Measurements from ENCODE around the gene EIPR1. TPM values are rescaled to one million over a fixed set of nuclear protein-coding genes. Genes with fewer than 3 reads are reported as not detected.

EIPR1 gene
- total and polyA plus RNA-seq, 2 of the 13 experiments (the other 11 are each of a cell fraction or from before 2014, with no cell fraction given) = 70.0 to 96.3 TPM

DNA sequence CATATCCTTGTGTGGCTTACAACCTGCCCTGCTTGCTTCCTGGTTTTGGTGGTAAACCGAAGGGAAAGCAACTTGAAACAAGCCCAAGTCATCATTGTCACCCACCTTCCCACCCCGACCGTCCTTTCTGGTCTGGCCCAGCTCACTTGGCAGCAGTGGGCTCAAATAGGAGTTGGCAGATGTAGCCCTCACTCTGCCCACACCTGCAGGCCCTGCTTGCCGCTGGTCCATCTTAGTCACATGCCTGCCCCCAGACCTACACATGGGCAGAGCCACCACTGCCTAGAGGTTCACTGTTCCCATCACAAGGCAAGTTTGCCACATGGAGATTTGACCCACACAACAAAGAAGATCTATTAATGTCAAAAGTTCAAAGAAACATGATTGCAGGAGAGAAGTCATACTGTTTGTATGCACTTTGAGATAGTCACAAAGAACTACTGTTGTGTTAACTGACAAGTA, 9.3 kb downstream of the EIPR1 start (continued):
- TF ChIP-seq, protein P1, sequence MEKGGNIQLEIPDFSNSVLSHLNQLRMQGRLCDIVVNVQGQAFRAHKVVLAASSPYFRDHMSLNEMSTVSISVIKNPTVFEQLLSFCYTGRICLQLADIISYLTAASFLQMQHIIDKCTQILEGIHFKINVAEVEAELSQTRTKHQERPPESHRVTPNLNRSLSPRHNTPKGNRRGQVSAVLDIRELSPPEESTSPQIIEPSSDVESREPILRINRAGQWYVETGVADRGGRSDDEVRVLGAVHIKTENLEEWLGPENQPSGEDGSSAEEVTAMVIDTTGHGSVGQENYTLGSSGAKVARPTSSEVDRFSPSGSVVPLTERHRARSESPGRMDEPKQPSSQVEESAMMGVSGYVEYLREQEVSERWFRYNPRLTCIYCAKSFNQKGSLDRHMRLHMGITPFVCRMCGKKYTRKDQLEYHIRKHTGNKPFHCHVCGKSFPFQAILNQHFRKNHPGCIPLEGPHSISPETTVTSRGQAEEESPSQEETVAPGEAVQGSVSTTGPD (CRISPR knock-in tag; IDR thresholded peaks at IDR 0.05) = no peak
- TF ChIP-seq, protein P2, sequence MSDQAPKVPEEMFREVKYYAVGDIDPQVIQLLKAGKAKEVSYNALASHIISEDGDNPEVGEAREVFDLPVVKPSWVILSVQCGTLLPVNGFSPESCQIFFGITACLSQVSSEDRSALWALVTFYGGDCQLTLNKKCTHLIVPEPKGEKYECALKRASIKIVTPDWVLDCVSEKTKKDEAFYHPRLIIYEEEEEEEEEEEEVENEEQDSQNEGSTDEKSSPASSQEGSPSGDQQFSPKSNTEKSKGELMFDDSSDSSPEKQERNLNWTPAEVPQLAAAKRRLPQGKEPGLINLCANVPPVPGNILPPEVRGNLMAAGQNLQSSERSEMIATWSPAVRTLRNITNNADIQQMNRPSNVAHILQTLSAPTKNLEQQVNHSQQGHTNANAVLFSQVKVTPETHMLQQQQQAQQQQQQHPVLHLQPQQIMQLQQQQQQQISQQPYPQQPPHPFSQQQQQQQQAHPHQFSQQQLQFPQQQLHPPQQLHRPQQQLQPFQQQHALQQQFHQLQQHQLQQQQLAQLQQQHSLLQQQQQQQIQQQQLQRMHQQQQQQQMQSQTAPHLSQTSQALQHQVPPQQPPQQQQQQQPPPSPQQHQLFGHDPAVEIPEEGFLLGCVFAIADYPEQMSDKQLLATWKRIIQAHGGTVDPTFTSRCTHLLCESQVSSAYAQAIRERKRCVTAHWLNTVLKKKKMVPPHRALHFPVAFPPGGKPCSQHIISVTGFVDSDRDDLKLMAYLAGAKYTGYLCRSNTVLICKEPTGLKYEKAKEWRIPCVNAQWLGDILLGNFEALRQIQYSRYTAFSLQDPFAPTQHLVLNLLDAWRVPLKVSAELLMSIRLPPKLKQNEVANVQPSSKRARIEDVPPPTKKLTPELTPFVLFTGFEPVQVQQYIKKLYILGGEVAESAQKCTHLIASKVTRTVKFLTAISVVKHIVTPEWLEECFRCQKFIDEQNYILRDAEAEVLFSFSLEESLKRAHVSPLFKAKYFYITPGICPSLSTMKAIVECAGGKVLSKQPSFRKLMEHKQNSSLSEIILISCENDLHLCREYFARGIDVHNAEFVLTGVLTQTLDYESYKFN (CRISPR knock-in tag; conservative IDR thresholded peaks at IDR 0.05) = 0 out of 2 replicates have a peak, but pooled peaks have one; percentile 44
- no peak for TF ChIP-seq TARDBP (CRISPR knock-in tag; IDR thresholded peaks at IDR 0.05)
- TF ChIP-seq SALL1 (CRISPR knock-in tag; IDR thresholded peaks at IDR 0.05) = peak; percentile 93
- TF ChIP-seq U2AF1 (optimal IDR thresholded peaks at IDR 0.05; ENCODE audit: low read depth, low read length) = peak; percentile 58
- TF ChIP-seq, protein P3, sequence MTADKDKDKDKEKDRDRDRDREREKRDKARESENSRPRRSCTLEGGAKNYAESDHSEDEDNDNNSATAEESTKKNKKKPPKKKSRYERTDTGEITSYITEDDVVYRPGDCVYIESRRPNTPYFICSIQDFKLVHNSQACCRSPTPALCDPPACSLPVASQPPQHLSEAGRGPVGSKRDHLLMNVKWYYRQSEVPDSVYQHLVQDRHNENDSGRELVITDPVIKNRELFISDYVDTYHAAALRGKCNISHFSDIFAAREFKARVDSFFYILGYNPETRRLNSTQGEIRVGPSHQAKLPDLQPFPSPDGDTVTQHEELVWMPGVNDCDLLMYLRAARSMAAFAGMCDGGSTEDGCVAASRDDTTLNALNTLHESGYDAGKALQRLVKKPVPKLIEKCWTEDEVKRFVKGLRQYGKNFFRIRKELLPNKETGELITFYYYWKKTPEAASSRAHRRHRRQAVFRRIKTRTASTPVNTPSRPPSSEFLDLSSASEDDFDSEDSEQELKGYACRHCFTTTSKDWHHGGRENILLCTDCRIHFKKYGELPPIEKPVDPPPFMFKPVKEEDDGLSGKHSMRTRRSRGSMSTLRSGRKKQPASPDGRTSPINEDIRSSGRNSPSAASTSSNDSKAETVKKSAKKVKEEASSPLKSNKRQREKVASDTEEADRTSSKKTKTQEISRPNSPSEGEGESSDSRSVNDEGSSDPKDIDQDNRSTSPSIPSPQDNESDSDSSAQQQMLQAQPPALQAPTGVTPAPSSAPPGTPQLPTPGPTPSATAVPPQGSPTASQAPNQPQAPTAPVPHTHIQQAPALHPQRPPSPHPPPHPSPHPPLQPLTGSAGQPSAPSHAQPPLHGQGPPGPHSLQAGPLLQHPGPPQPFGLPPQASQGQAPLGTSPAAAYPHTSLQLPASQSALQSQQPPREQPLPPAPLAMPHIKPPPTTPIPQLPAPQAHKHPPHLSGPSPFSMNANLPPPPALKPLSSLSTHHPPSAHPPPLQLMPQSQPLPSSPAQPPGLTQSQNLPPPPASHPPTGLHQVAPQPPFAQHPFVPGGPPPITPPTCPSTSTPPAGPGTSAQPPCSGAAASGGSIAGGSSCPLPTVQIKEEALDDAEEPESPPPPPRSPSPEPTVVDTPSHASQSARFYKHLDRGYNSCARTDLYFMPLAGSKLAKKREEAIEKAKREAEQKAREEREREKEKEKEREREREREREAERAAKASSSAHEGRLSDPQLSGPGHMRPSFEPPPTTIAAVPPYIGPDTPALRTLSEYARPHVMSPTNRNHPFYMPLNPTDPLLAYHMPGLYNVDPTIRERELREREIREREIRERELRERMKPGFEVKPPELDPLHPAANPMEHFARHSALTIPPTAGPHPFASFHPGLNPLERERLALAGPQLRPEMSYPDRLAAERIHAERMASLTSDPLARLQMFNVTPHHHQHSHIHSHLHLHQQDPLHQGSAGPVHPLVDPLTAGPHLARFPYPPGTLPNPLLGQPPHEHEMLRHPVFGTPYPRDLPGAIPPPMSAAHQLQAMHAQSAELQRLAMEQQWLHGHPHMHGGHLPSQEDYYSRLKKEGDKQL (CRISPR knock-in tag; IDR thresholded peaks at IDR 0.05; ENCODE audit: low read depth) = no peak
- TF ChIP-seq, protein P4, sequence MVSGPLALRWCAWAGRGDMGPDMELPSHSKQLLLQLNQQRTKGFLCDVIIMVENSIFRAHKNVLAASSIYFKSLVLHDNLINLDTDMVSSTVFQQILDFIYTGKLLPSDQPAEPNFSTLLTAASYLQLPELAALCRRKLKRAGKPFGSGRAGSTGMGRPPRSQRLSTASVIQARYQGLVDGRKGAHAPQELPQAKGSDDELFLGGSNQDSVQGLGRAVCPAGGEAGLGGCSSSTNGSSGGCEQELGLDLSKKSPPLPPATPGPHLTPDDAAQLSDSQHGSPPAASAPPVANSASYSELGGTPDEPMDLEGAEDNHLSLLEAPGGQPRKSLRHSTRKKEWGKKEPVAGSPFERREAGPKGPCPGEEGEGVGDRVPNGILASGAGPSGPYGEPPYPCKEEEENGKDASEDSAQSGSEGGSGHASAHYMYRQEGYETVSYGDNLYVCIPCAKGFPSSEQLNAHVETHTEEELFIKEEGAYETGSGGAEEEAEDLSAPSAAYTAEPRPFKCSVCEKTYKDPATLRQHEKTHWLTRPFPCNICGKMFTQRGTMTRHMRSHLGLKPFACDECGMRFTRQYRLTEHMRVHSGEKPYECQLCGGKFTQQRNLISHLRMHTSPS (CRISPR knock-in tag; IDR thresholded peaks at IDR 0.05; ENCODE audit: low read depth) = peak; percentile 75
- TF ChIP-seq ZNF251 (CRISPR knock-in tag; IDR thresholded peaks at IDR 0.05) = no peak
- no peak for TF ChIP-seq SETDB1 (CRISPR knock-in tag; IDR thresholded peaks at IDR 0.05; ENCODE audit: borderline replicate concordance)
- peak; percentile 51; the same call in 1 of the 2 replicates for TF ChIP-seq TGIF2 (CRISPR knock-in tag; IDR thresholded peaks at IDR 0.05)
- TF ChIP-seq NCOA2 (CRISPR knock-in tag; IDR thresholded peaks at IDR 0.05) = peak; percentile 54; the same call in 1 of the 2 replicates
- TF ChIP-seq RARA (CRISPR knock-in tag; IDR thresholded peaks at IDR 0.05) = peak; percentile 65
- 0 out of 2 replicates have a peak, but pooled peaks have one; percentile 52 for TF ChIP-seq ZNF709 (CRISPR knock-in tag; IDR thresholded peaks at IDR 0.05)

All from HepG2 (cell line).